ENCODE results near the gene GRB10. TPM values are rescaled to one million over a fixed set of nuclear protein-coding genes. Genes with fewer than 3 reads are reported as not detected.
A peak's percentile ranks its signal among the peaks of the same experiment; 100 is the strongest.
"Not testable (repeated sequence)": the region's sequence is repeated elsewhere in the genome, so short reads cannot be mapped to it uniquely, and the experiment has no call there.

The GRB10 gene
- total and polyA plus RNA-seq, 5 donors from 2014 or later, result 0.25 to 2.3 TPM; not detected in 3

- ATAC-seq (ENCODE audit: low read depth in 2 of 2) (no peak), DNase-seq (no peak)
- Mint-ChIP-seq H3K4me1 (peaks cover 0 to 6% (median 0%) of the 10 kb centered on the region in 4 donors), H3K36me3 (no peaks in the 10 kb centered on the region), H3K27me3 (peaks cover 15% of the 10 kb centered on the region), H3K27ac (no peak overlapping the region), H3K9me3 (peaks cover 0 to 19% (median 5%) of the 10 kb centered on the region in 7 donors), H3K4me3 (no peak overlapping the region)
- Histone ChIP-seq H3K36me3 (ENCODE audit: control insufficient read depth, insufficient read depth, low read length) (no peaks in the 10 kb centered on the region), H3K9me3 (ENCODE audit: control insufficient read depth in 2 of 2, low read length in 2 of 2) (peaks cover 0 to 8% of the 10 kb centered on the region in 2 experiments), H3K27me3 (ENCODE audit: control insufficient read depth, insufficient read depth, low read length) (no peaks in the 10 kb centered on the region), H3K4me3 (ENCODE audit: low read depth, low read length) (no peak overlapping the region), H3K4me1 (ENCODE audit: control insufficient read depth, insufficient read depth, low read length, poor library complexity, severe bottlenecking) (no peaks in the 10 kb centered on the region), H3K27ac (ENCODE audit: insufficient read depth, low read length, poor library complexity, severe bottlenecking) (no peak overlapping the region)
Observed at GRCh38 chr7:50584386-50584785, 198.3 kb downstream of the GRB10 start.

GRCh38 chr7:50583295-50583694 is 199.4 kb downstream of the GRB10 start:
- not testable (repeated sequence) for H3K4me3 ChIP-seq (ENCODE audit: low read depth, low read length); H3K36me3 Mint-ChIP-seq

GRCh38 chr7:50582271-50582670 is 200.4 kb downstream of the GRB10 start:
- peaks cover 2 to 29% (median 9%) of the 10 kb centered on the region in 7 donors for H3K9me3 Mint-ChIP-seq
- H3K4me3 ChIP-seq (ENCODE audit: low read depth, low read length); H3K36me3 Mint-ChIP-seq; H3K27ac Mint-ChIP-seq; H3K4me1 Mint-ChIP-seq; ATAC-seq (ENCODE audit: low read depth in 2 of 2); H3K4me1 ChIP-seq (ENCODE audit: control insufficient read depth, insufficient read depth, low read length, poor library complexity, severe bottlenecking); H3K36me3 ChIP-seq (ENCODE audit: control insufficient read depth, insufficient read depth, low read length); H3K9me3 ChIP-seq (ENCODE audit: control insufficient read depth in 2 of 2, low read length in 2 of 2); DNase-seq; H3K4me3 Mint-ChIP-seq; H3K27ac ChIP-seq (ENCODE audit: insufficient read depth, low read length, poor library complexity, severe bottlenecking); H3K27me3 ChIP-seq (ENCODE audit: control insufficient read depth, insufficient read depth, low read length): not testable (repeated sequence)
- H3K27me3 Mint-ChIP-seq, result peaks cover 16% of the 10 kb centered on the region

More at GRCh38 chr7:50583295-50583694, 199.4 kb downstream of the GRB10 start:
- H3K4me1 ChIP-seq (ENCODE audit: control insufficient read depth, insufficient read depth, low read length, poor library complexity, severe bottlenecking); ATAC-seq (ENCODE audit: low read depth in 2 of 2); H3K36me3 ChIP-seq (ENCODE audit: control insufficient read depth, insufficient read depth, low read length); H3K27ac Mint-ChIP-seq; H3K4me1 Mint-ChIP-seq; H3K9me3 ChIP-seq (ENCODE audit: control insufficient read depth in 2 of 2, low read length in 2 of 2); H3K27ac ChIP-seq (ENCODE audit: insufficient read depth, low read length, poor library complexity, severe bottlenecking); DNase-seq; H3K27me3 ChIP-seq (ENCODE audit: control insufficient read depth, insufficient read depth, low read length); H3K4me3 Mint-ChIP-seq: not testable (repeated sequence)
- H3K9me3 Mint-ChIP-seq, result peaks cover 0 to 19% (median 5%) of the 10 kb centered on the region in 7 donors
- H3K27me3 Mint-ChIP-seq, result peaks cover 15% of the 10 kb centered on the region

GRCh38 chr7:50580666-50581065 is 202.0 kb downstream of the GRB10 start:
- H3K27ac Mint-ChIP-seq; H3K27me3 ChIP-seq (ENCODE audit: control insufficient read depth, insufficient read depth, low read length); ATAC-seq (ENCODE audit: low read depth in 2 of 2); H3K36me3 Mint-ChIP-seq; H3K4me3 ChIP-seq (ENCODE audit: low read depth, low read length); H3K36me3 ChIP-seq (ENCODE audit: control insufficient read depth, insufficient read depth, low read length); DNase-seq; H3K4me1 ChIP-seq (ENCODE audit: control insufficient read depth, insufficient read depth, low read length, poor library complexity, severe bottlenecking); H3K9me3 ChIP-seq (ENCODE audit: control insufficient read depth in 2 of 2, low read length in 2 of 2); H3K4me3 Mint-ChIP-seq; H3K27ac ChIP-seq (ENCODE audit: insufficient read depth, low read length, poor library complexity, severe bottlenecking); H3K4me1 Mint-ChIP-seq: not testable (repeated sequence)
- peaks cover 16% of the 10 kb centered on the region for H3K27me3 Mint-ChIP-seq
- peaks cover 2 to 34% (median 9%) of the 10 kb centered on the region in 7 donors for H3K9me3 Mint-ChIP-seq

- no peak for DNase-seq
- Histone ChIP-seq H3K27ac (ENCODE audit: insufficient read depth, low read length, poor library complexity, severe bottlenecking) (no peak overlapping the region), H3K27me3 (ENCODE audit: control insufficient read depth, insufficient read depth, low read length) (no peaks in the 10 kb centered on the region), H3K9me3 (ENCODE audit: control insufficient read depth in 2 of 2, low read length in 2 of 2) (peaks cover 0 to 8% of the 10 kb centered on the region in 2 experiments), H3K36me3 (ENCODE audit: control insufficient read depth, insufficient read depth, low read length) (no peaks in the 10 kb centered on the region), H3K4me3 (ENCODE audit: low read depth, low read length) (no peak overlapping the region), H3K4me1 (ENCODE audit: control insufficient read depth, insufficient read depth, low read length, poor library complexity, severe bottlenecking) (no peaks in the 10 kb centered on the region)
- peaks cover 20% of the 10 kb centered on the region for H3K27me3 Mint-ChIP-seq
- H3K27ac Mint-ChIP-seq, result no peak overlapping the region
- peaks cover 0 to 9% (median 3%) of the 10 kb centered on the region in 4 donors for H3K4me1 Mint-ChIP-seq
- no peak for ATAC-seq (ENCODE audit: low read depth in 2 of 2)
- peaks cover 6% of the 10 kb centered on the region for H3K36me3 Mint-ChIP-seq
- H3K4me3 Mint-ChIP-seq, result no peak overlapping the region
- H3K9me3 Mint-ChIP-seq, result peaks cover 2 to 34% (median 9%) of the 10 kb centered on the region in 7 donors
Observed at GRCh38 chr7:50580057-50580456, 202.6 kb downstream of the GRB10 start.

- peaks cover 24% of the 10 kb centered on the region for H3K27me3 Mint-ChIP-seq
- H3K4me1 ChIP-seq (ENCODE audit: control insufficient read depth, insufficient read depth, low read length, poor library complexity, severe bottlenecking); ATAC-seq (ENCODE audit: low read depth in 2 of 2); H3K27ac ChIP-seq (ENCODE audit: insufficient read depth, low read length, poor library complexity, severe bottlenecking); DNase-seq; H3K27me3 ChIP-seq (ENCODE audit: control insufficient read depth, insufficient read depth, low read length); H3K4me1 Mint-ChIP-seq; H3K9me3 ChIP-seq (ENCODE audit: control insufficient read depth in 2 of 2, low read length in 2 of 2); H3K27ac Mint-ChIP-seq; H3K36me3 ChIP-seq (ENCODE audit: control insufficient read depth, insufficient read depth, low read length); H3K36me3 Mint-ChIP-seq; H3K4me3 ChIP-seq (ENCODE audit: low read depth, low read length): not testable (repeated sequence)
- H3K9me3 Mint-ChIP-seq, result peaks cover 2 to 27% (median 9%) of the 10 kb centered on the region in 7 donors
- peak overlapping the region in 1 of 4 donors; percentile 21 for H3K4me3 Mint-ChIP-seq
Observed at GRCh38 chr7:50578105-50578504, 204.6 kb downstream of the GRB10 start.

GRCh38 chr7:50577569-50577968 is 205.1 kb downstream of the GRB10 start:
- ATAC-seq (ENCODE audit: low read depth in 2 of 2) (no peak), DNase-seq (no peak)
- Mint-ChIP-seq H3K27ac (no peak overlapping the region), H3K9me3 (peaks cover 2 to 22% (median 9%) of the 10 kb centered on the region in 7 donors), H3K4me3 (no peak overlapping the region), H3K27me3 (peaks cover 27% of the 10 kb centered on the region), H3K36me3 (peaks cover 6% of the 10 kb centered on the region), H3K4me1 (peaks cover 0 to 9% (median 3%) of the 10 kb centered on the region in 4 donors)
- no peak overlapping the region for H3K27ac ChIP-seq (ENCODE audit: insufficient read depth, low read length, poor library complexity, severe bottlenecking)
- H3K36me3 ChIP-seq (ENCODE audit: control insufficient read depth, insufficient read depth, low read length), result no peaks in the 10 kb centered on the region
- H3K4me1 ChIP-seq (ENCODE audit: control insufficient read depth, insufficient read depth, low read length, poor library complexity, severe bottlenecking), result no peaks in the 10 kb centered on the region
- H3K9me3 ChIP-seq (ENCODE audit: control insufficient read depth in 2 of 2, low read length in 2 of 2), result peaks cover 0 to 2% of the 10 kb centered on the region in 2 experiments
- H3K4me3 ChIP-seq (ENCODE audit: low read depth, low read length), result no peak overlapping the region
- H3K27me3 ChIP-seq (ENCODE audit: control insufficient read depth, insufficient read depth, low read length), result no peaks in the 10 kb centered on the region

GRCh38 chr7:50576388-50576787 is 206.3 kb downstream of the GRB10 start:
- not testable (repeated sequence) for H3K4me3 ChIP-seq (ENCODE audit: low read depth, low read length); H3K9me3 ChIP-seq (ENCODE audit: control insufficient read depth in 2 of 2, low read length in 2 of 2); H3K27ac ChIP-seq (ENCODE audit: insufficient read depth, low read length, poor library complexity, severe bottlenecking); ATAC-seq (ENCODE audit: low read depth in 2 of 2); H3K4me3 Mint-ChIP-seq; H3K27me3 ChIP-seq (ENCODE audit: control insufficient read depth, insufficient read depth, low read length); H3K36me3 ChIP-seq (ENCODE audit: control insufficient read depth, insufficient read depth, low read length); H3K36me3 Mint-ChIP-seq; H3K27ac Mint-ChIP-seq; H3K4me1 Mint-ChIP-seq; H3K4me1 ChIP-seq (ENCODE audit: control insufficient read depth, insufficient read depth, low read length, poor library complexity, severe bottlenecking)
- Mint-ChIP-seq H3K9me3 (peaks cover 0 to 23% (median 7%) of the 10 kb centered on the region in 7 donors), H3K27me3 (peaks cover 27% of the 10 kb centered on the region)
- DNase-seq, result peak in 2 of 3 donors; percentile 25 to 48
